ENCODE data around the gene RAI2.

Gene RAI2

DNA sequence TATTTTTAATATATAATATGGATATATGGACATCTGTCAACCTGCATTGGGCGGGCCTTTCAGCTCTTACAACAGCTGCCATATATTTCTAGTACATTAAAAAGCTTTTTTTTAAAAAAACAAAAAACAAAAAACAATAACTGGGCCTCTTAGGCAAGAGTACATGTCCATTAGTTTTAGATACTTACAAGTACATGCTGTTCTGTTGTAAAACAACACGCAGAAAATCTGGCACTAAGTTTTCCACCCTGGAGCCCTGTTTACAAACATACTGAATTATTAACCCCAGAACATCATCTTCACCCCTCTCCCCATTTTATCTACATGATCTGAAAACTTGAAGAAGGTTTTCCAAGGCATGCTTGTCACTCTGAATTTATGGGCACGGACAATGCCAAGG lies 29.8 kb downstream of the RAI2 start:
- H3K4me3 ChIP-seq (ENCODE audit: low read length) = no peak overlapping the region
- DNase-seq (ENCODE audit: low read depth, low spot score) = no peak

DNA sequence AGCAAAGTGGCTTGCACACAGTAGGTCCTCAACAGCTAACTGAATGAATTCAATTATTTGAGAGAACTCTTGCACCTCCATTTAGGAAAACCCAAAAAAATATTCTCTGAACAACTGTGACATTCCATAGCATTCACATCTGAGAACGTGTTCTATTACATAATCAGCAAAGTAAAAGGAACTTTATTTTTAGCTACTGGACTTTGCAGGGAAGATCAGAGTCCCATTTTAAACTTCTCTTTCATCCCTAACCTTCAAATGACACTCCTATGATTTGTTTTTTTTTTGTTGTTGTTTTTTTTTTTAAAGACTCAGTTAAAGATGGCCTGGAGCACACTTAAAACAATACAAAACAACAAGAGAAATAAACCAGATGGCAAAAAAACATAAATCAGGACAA lies 30.9 kb downstream of the RAI2 start:
- no peak for DNase-seq (ENCODE audit: low read depth, low spot score)
- no peak overlapping the region for H3K4me3 ChIP-seq (ENCODE audit: low read length)

GRCh38 chrX:17829566-17829965 lies 31.5 kb downstream of the RAI2 start:
- no peak for DNase-seq (ENCODE audit: low read depth, low spot score)
- H3K4me3 ChIP-seq (ENCODE audit: low read length) = no peak overlapping the region

GRCh38 chrX:17828171-17828570 lies 32.9 kb downstream of the RAI2 start:
- DNase-seq (ENCODE audit: low read depth, low spot score) = no peak

DNA sequence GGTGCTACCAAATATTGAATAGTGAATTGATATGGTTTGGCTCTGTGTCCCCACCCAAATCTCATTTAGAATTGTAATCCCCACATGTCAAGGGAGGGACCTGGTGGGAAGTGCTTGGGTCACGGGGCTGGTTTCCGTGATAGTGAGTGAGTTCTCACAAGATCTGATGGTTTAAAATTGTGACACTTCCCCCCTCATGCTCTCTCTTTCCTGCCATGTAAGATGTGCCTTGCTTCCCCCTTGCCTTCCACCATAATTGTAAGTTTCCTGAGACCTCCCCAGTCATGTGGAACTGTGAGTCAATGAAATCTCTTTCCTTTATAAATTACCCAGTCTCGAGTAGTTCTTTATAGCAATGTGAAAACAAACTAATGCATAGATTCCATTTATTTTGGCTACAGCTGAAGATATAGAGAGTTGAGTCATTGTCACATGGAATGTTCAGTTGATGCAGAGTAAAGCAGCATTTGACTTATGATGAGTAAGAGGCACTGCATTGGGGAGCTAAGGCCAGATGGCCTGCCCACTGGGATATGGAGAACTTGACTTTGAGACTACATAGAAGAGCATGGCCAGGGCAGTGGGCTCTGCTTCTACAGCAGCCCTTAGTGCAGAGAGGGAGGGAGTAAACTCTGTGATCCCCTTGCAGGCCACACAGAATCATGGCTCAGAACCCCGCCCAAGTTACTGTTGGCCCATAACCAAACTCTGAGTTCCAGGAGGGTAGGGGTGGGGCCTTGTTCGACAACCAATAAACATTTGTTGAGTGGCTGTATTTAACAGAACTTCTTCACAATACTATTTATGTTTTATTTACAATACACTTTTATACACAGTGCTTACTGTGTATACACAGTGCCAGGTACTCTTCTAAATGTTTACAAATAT lies 34.2 kb downstream of the RAI2 start:
- no peak overlapping the region for H3K4me3 ChIP-seq (ENCODE audit: low read length)
- no peak for DNase-seq (ENCODE audit: low read depth, low spot score)

More at GRCh38 chrX:17828171-17828570, 32.9 kb downstream of the RAI2 start:
- no peak overlapping the region for H3K4me3 ChIP-seq (ENCODE audit: low read length)

- DNase-seq (ENCODE audit: low read depth, low spot score) = no peak
- no peak overlapping the region for H3K4me3 ChIP-seq (ENCODE audit: low read length)
Measured at GRCh38 chrX:17824980-17825379, 36.1 kb downstream of the RAI2 start.

DNA sequence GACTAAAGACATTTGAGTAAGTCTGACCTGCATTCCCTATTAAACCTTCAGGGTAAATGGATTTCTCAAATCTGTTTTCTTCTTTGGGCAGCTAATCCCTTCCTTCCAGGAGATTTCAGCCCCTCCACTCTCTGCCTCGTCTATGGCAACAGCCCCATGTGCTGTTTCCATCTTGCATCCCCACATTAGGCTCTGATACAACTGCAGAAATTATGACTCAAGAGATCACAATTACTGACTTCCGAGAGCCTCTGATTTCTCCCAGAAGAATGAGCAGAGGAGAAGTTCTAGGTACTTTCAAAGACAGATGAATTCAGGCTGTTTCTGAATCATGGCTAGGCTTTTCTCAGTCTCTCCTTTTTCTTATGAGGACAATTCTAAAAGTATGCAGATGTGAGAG lies 38.7 kb downstream of the RAI2 start:
- no peak overlapping the region for H3K4me3 ChIP-seq (ENCODE audit: low read length)

GRCh38 chrX:17820100-17820499 lies 41.0 kb downstream of the RAI2 start:
- no peak overlapping the region for H3K4me3 ChIP-seq (ENCODE audit: low read length)
- no peak for DNase-seq (ENCODE audit: low read depth, low spot score)

More for the DNA sequence above, 38.7 kb downstream of the RAI2 start:
- DNase-seq (ENCODE audit: low read depth, low spot score) = no peak

DNA sequence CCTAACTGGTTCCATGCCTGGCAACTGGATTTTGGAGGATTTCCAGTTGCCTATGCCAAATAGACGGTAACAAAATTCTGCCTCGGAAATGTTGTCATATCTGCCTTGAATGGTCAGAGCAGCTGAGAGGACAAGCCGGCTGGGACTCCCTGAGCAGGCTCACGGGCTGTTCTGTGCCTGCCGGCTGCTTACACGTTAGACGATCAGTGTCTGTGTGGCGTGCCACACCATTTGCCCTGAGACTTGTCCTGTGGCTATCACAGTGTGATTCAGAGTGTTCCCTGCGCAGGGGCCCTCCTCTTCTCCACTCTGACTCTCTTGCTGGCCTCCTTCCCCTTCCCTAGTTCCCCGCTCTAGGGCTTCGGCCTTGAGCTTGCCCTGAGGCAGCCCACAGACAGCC lies 42.4 kb downstream of the RAI2 start:
- H3K4me3 ChIP-seq (ENCODE audit: low read length) = no peak overlapping the region
- DNase-seq (ENCODE audit: low read depth, low spot score) = no peak

DNA sequence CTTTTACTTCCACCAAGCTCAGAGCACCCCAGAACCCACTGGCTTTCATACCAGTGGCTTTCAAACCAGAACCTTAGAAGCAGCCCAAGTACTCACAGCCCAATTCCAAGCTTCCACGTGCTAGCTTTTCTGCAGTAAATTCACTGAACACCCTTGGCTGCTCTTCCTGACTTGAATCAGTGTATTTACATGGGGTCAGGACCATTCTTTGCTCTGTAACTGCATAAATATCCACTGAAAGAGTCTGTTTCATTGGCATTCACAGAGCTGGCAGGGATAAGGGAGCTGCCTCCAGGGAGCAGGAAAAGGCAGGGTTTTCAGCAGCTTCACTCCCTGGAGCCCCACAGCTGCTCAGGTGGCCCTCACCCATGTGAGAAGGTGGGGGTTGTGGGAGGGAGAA lies 43.8 kb downstream of the RAI2 start:
- no peak overlapping the region for H3K4me3 ChIP-seq (ENCODE audit: low read length)
- DNase-seq (ENCODE audit: low read depth, low spot score) = no peak

GRCh38 chrX:17814557-17814956 lies 46.5 kb downstream of the RAI2 start:
- no peak overlapping the region for H3K4me3 ChIP-seq (ENCODE audit: low read length)
- DNase-seq (ENCODE audit: low read depth, low spot score) = no peak

GRCh38 chrX:17814059-17814458 lies 47.0 kb downstream of the RAI2 start:
- no peak overlapping the region for H3K4me3 ChIP-seq (ENCODE audit: low read length)
- DNase-seq (ENCODE audit: low read depth, low spot score) = no peak

GRCh38 chrX:17813277-17813676 lies 47.8 kb downstream of the RAI2 start:
- no peak overlapping the region for H3K4me3 ChIP-seq (ENCODE audit: low read length)
- no peak for DNase-seq (ENCODE audit: low read depth, low spot score)

- DNase-seq (ENCODE audit: low read depth, low spot score) = no peak
- H3K4me3 ChIP-seq (ENCODE audit: low read length) = no peak overlapping the region
Measured at GRCh38 chrX:17812763-17813162, 48.3 kb downstream of the RAI2 start.

DNA sequence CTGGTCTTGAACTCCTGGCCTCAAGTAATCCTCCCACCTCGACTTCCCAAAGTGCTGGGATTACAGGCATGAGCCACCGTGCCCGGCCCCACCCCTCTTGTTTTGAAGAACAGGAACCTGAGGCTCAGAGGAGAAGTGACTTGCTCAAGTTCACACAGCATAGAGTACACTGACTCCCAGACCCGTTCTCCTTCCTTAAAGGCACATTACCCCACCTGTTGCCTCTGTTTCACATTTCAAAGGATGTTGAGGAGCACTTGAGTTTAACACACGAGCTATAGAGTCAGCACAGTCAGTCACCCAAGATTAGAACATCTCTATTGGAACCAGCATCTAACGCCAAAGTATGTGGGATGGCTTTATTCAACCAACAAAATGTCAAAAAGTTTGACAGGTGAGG lies 51.1 kb downstream of the RAI2 start:
- H3K4me3 ChIP-seq (ENCODE audit: low read length) = no peak overlapping the region
- DNase-seq (ENCODE audit: low read depth, low spot score) = no peak

GRCh38 chrX:17809273-17809672 lies 51.8 kb downstream of the RAI2 start:
- DNase-seq (ENCODE audit: low read depth, low spot score) = no peak
- H3K4me3 ChIP-seq (ENCODE audit: low read length) = no peak overlapping the region

- no peak overlapping the region for H3K4me3 ChIP-seq (ENCODE audit: low read length)
- DNase-seq (ENCODE audit: low read depth, low spot score) = no peak
Measured at GRCh38 chrX:17805120-17805519, 56.0 kb downstream of the RAI2 start.

DNA sequence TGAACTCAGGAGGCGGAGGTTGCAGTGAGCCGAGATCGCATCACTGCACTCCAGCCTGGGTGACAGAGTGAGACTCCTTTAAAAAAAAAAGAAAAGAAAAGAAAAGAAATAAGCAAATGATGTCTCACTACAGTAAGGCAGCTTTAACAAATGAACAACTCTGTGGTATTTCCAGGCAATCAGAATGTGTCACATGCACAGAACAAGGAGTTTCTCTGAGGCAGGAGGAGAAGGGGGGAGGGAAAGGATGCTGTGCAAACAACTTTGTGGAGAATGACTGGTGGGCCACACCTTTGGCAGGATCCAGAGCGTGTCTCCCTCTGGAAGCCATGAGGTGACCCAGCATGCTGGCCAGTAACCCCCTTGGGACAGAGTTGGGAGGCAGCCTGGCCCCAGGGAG lies 57.6 kb downstream of the RAI2 start:
- no peak overlapping the region for H3K4me3 ChIP-seq (ENCODE audit: low read length)
- DNase-seq (ENCODE audit: low read depth, low spot score) = no peak

- DNase-seq (ENCODE audit: low read depth, low spot score) = no peak
- no peak overlapping the region for H3K4me3 ChIP-seq (ENCODE audit: low read length)
Measured at GRCh38 chrX:17802756-17803155, 58.3 kb downstream of the RAI2 start.

DNA sequence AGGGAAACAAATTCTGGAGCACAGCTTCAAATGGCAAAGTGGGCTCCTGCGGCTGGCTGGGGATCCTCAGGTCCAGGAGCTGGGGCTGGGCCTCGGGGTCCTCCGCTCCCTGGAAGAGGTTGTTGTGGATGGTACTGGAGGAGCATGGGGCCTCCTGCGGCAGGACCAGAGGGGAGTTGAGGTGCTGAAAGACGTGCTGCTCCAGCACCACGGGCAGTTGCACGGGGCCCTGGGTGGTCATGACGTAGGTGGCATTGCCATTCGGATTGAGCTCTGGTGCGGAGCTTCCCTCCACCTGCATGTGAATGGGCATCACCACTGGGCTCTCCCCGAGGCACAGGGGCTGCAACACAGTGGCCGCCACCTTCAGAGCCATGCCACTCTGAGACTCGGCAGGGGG lies 59.7 kb downstream of the RAI2 start:
- DNase-seq (ENCODE audit: low read depth, low spot score) = no peak
- H3K4me3 ChIP-seq (ENCODE audit: low read length) = no peak overlapping the region

- H3K4me3 ChIP-seq (ENCODE audit: low read length) = no peak overlapping the region
- no peak for DNase-seq (ENCODE audit: low read depth, low spot score)
Measured at GRCh38 chrX:17798921-17799320, 62.2 kb downstream of the RAI2 start.
